HG02852 (cell line): ENCODE results near the gene CDK17.
"Not testable (repeated sequence)": the region's sequence is repeated elsewhere in the genome, so short reads cannot be mapped to it uniquely, and the experiment has no call there.

ENCODE experiments used
- ATAC-seq: cut with Tn5 transposase; IDR thresholded peaks from one replicate; pipeline ENCODE4 v1.9.1; 2021; ENCODE audit warnings: mild to moderate bottlenecking, moderate library complexity; ENCODE audit not compliant: unreplicated experiment

CDK17 gene

DNA sequence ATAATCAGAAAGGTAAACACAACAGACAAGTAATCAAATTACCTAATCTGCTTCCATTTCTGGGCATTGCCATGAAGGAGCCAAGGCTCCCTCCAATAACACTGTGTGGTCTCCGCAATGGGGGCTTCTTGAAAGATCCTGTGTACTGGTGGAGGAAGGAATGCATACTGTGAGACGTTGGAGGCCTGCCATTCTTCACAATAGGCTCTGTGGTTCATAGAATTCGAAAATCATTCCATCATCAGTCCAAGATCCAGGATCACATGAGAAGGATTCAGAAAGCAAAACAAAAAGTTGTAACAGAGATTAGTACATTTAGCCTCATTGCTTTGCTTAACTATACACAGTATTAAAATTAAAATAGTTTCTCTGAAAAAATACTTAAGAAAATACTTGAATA, 76.3 kb downstream of the CDK17 start:
- no peak for ATAC-seq

DNA sequence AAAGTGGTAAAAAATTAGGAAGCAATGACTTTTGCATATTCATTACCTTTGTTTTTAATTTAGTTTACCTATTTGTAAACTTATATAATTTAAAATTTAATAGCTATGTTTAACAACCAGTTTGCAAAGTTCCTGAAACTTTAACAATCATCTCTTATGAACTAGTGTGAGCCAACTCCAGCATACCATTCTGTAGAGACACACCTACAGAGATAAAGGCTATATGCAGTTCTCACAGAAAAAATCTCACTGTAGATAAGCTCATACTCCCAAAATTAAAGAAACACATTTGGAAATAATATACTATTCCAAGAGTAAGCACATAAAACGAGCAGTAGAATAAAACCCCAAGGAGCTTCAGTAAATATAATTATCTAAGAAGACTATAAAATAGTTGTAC, 77.5 kb downstream of the CDK17 start:
- ATAC-seq: no peak

DNA sequence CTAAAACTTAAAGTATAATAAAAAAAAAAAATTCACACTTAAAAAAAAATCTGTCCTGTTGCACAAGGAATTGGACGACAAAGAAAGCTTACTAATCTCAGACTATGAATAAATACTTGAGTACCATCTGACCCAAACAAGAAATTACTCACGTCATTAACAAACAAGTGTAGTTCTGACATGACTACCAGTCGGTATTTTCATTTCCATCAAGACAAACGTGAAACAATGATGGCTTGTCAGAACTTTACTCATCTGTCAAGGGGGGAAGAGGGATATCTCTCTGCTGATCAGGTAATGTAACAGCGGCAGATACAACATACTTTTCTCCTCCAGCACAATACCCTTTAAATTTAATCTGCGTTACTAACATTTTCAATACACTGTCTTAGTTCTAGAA, 78.3 kb downstream of the CDK17 start:
- ATAC-seq: no peak

DNA sequence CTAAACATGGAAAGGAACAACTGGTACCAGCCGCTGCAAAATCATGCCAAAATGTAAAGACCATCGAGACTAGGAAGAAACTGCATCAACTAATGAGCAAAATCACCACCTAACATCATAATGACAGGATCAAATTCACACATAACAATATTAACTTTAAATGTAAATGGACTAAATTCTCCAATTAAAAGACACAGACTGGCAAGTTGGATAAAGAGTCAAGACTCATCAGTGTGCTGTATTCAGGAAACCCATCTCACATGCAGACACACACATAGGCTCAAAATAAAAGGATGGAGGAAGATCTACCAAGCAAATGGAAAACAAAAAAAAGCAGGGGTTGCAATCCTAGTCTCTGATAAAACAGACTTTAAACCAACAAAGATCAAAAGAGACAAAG, 82.4 kb downstream of the CDK17 start:
- not testable (repeated sequence) for ATAC-seq

DNA sequence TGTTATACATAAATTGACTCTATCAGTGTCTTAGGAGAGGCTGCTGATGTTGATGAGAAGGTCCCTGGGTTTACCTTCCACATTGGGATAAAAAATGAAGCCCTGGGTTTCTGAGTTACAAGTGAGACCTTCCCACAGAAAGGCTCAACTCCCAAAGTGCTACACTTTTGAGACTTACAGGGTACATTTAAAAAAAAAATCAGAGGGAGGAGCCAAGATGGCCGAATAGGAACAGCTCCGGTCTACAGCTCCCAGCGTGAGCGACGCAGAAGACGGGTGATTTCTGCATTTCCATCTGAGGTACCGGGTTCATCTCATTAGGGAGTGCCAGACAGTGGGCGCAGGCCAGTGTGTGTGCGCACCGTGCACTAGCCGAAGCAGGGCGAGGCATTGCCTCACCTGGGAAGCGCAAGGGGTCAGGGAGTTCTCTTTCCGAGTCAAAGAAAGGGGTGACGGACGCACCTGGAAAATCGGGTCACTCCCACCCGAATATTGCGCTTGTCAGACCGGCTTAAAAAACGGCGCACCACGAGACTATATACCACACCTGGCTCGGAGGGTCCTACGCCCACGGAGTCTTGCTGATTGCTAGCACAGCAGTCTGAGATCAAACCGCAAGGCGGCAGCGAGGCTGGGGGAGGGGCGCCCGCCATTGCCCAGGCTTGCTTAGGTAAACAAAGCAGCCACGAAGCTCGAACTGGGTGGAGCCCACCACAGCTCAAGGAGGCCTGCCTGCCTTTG, 84.3 kb downstream of the CDK17 start:
- ATAC-seq: not testable (repeated sequence)

DNA sequence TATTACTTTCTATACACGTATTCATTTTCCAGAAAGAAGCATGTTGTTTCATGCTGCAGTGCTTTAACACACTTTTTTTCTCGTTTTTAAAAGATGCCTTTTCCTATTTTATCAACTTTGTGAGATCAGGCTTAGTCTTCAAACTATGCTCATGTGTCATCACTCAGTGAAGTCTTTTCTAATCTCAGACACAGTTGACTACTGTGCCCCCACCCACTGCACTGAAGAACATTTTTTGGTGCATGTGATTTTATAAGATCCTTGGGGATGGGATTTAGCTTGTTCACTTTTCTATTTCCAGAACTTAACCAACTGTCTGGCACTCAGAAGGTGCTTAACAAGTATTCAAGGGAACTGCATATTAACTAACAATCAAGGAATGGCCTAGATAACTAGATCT, 85.5 kb downstream of the CDK17 start:
- ATAC-seq: no peak

DNA sequence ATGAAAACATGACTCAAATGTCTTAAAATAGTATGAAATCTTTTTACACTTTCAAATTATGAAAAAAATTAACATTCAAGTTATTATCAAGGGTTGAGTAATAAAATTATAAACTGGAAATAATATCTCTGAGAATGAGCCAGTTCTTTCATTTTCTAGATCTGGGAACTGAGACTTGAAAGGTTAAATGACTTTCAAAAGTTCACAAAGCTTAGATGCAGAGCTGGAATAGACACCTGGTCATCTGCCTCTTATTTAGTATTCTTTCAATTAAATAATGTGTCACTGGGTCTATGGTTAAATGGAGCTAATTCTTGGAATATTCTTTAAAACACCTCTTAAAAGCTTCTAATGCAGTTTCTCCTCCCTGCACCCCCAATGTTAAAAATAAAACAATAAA, 86.6 kb downstream of the CDK17 start:
- ATAC-seq: no peak

DNA sequence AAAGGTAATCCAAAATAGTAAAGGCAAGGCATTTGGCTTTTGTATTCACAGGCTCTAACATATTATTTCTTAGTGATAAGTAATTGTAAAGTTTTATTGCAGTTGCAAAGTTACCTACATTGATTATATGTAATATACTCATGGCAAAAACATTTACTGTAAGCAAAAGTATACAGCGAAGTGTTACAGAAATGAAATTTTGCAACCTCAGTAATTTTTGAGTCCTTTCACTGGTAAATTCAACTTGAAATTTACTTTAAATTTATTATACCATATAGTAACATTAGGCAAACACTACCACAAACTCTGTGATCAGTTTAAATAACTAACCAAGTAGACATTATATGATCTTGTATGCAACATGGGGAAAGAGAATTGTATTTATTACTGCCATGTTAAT, 89.0 kb downstream of the CDK17 start:
- ATAC-seq: no peak

DNA sequence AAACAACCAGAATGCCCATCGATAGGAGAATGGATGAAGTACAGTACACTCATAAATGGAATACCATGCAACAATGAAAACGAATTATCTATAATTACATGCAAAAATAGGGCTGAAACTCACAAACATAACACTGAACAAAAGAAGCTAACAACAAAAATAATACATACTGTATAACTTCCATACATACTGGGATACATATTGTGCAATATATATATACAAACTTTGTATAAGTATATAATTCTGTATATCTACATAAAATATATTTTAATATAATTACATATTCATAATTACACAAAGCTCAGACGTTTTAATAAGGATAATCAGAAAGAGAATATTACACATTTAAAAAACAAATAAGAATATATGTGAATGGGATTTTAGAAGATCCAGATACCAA, 90.2 kb downstream of the CDK17 start:
- ATAC-seq: no peak

DNA sequence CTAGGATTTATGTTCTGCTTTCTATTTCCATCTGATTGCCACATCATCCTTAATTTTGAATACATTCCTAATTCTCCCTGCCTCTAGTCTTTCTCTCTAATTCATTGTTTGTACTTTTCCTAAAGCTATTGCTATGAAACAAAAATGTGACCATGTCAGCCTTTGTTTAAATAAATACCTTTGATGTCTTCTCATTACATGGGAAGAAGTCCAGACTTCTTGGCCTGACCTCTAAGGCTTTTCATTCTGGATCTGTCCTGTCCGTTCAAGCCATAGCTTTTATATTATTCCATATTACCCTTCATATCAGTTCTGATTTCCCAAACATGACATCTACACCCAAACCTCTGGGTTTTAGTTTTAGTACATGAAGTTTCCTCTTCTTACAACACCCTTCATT, 91.4 kb downstream of the CDK17 start:
- ATAC-seq: no peak

DNA sequence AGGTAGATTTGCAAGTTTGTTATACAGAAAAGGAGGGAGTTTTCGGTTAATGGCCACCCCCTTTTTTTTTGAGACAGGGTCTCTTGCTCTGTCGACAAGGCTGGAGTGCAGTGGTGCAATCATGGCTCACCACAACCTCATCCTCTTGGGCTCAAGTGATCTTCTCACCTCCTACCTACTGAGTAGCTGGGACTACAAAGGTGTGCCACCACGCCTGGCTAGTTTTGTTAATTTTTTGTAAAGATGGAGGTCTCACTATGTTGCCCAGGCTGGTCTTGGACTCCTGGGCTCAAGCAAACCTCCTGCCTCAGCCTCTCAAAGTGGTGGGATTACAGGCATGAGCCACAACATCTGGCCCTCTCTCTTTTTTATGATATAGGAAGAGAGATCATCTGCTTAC, 94.6 kb downstream of the CDK17 start:
- ATAC-seq: no peak

DNA sequence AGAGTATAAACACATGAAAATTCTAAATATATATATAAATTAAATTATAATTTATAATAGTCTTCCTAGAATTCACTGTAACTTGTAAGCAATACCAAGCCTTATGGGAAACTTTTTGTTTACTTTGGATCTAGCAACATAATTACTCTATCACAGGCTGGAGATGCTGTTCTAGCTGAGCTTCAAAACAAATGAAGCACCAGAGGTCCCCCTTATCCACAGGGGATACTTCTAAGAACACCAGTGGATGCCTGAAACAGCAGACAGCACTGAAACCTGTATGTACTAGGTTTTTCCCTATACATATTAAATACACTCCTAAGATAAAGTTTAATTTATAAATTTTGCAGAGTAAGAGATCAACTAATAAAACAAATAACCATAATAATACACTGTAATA, 96.6 kb downstream of the CDK17 start:
- no peak for ATAC-seq

DNA sequence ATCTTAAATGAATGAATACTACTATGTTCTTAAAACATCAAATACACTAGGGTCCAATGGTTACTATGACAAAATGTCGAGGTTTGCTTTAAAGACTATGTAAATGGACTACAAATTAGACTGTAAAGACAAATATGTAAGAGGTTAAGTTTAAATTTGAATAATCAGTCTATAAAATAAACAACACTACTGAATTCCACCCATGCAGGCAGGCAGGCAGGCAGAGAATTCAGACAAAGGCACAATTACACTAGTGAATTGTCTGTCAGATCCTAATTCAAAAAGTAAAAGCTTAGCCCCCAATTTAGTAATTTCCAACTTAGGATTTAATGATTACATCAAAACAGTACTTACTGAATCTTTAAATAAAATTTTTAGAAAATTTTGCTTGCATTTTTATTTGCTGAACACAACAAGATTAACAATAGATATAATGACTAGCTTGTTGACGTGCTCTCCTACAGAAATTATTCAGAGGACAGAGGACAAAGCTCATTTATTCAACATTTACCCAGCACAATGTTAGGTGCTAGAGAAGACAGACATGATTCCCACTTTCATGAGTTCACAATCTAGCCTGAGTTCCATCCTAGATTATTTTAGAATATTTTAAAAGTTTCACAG, 97.4 kb downstream of the CDK17 start:
- ATAC-seq: no peak

DNA sequence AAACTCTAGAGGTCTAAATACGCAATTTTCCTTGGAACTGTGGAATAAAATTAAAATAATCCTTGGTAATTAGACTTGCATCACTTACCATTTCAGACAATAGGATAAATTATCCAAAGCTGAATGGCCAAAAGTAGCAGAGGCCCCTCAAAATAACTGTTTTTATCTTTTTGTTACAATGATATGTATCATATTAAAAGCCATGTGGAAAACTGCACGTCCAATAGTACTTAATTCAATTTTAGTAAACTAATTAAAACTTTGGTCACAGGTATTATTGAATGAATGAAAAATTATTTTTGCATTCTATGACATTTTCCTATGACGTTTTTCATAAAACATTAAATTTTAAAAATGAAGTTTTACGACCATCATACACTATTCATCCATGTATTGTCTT, 98.5 kb downstream of the CDK17 start:
- no peak for ATAC-seq

DNA sequence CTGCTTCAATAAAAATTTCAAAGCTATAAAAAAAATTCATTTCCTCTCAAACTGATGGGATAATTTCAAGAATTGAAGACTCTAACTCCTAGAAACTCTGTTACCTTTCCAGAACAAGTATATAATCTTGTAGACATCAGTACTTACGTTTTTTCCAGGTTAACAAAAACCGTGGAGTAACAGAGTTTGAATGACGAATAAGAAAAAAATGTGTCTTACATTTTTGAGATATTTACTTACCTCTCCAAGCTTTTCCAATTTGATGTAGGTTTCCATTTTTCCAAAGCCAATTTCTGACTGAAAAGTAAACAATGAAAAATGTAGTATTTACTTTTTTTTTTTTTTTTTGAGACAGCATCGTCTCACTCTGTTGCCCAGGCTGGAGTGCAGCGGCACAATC, 100.2 kb downstream of the CDK17 start:
- ATAC-seq: no peak

DNA sequence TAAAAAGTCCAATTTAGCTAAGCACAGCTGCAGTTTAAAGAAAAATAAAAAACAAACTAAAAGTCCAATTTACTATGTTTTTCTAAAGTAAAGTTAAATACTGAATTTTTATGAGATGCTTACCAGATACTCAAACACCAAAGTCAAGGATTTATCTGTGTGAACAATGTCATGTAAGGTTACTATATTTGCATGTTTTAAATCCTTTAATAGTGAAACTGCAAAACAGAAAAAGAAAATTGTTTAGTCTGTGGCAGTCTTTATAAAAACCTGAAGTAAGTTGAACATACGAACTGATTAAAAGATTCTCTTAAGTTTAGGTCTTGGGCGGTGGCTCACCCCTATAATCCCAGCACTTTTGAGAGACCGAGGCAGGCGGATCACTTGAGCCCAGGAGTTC, 102.7 kb downstream of the CDK17 start:
- ATAC-seq: no peak

DNA sequence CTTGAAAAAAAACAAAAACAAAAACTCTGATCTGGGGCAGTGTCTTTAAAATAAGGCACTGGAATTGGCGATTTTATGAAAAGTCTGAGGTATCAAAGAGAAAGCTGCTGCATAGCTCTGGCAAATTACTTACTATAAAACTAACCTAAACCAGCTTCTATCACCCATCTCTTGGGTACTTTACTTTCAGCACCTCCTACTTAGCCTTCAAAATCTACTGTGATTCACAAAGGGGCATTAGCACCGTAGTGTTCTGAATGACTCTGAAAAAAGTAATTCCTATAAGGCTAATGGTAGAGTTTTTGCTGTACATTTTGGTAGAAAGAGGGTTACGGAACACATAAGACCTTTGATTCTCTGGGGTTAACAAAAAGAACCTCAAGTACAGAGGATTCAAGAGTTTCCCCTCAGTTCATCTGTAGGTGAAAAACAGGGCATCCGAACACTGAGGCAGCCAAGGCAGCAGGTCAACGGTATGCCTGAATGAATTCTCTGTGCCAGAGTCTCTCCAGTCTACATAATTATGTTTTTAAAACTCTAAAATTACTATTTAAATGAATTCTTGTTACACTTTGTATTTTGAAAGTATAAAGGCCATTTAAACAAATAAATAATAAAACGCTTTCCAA, 104.6 kb downstream of the CDK17 start:
- ATAC-seq: no peak

DNA sequence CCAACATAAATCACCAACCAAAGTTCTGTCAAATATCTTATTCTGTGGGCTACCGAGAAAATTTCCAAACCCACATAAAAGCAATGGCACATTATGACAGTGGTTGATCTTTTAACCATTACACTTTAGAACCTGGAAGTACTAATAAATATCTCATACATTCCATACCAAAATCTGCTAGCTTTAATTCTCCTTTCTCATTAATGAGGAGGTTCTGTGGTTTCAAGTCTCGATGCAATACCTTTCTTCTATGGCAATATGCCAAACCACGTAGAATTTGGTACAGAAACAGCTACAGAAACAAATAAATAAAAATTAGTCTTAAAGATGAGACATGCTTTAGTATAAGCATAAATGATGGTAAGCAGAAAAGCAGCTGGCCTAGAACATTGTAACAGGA, 105.4 kb downstream of the CDK17 start:
- ATAC-seq: no peak

DNA sequence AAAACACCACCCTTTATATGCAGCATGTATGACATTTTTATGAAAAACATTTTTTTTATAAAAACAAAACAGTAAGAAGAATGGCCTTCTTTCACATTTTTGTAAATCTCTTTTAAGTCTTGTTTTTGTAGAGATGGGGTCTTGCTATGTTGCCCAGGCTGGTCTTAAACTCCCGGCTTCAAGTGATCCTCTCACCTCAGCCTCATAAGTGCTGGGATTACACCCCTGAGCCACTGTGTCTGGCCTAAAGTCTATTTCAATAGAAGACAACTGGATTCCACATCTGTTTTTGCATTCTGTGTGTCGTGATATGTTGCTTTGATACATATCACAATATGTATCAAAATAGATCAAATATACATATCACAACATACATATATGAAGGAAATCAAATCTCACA, 107.1 kb downstream of the CDK17 start:
- ATAC-seq: no peak

DNA sequence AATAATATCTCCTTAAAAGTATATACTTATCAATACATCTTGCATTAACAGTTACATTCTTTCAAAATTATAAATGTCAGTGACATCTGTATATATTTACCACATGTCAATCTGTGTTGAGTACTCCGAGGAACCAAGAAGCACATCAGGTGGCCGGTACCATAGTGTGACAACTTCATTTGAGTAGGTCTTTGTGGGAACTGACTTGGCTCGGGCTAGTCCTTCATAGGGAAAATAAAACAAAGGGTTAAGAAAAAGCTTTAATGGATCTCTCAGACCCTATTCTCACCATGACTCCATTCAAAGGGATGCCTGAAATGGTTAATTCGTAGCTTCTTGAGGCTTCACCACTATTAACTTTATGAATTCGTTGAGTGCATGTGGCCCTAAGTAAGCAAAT, 111.2 kb downstream of the CDK17 start:
- no peak for ATAC-seq

DNA sequence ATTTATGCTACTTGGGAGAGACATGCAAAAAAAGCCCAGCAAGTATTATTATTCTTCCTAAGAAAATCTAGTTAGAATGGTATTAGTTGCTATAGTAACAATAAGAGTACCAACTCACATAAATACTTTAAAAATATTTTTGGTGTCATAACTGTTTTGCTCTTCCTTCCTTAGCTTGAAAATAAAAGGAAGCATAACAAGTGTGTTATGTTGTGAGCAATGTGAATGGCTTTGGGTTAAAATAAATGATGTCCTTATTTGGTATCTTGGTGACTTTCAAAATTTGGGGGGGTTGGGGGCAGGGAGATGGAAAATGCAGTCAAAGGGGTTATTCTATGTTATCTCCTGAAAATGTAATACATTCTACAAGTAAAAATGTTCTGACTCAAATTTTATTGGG, 115.1 kb downstream of the CDK17 start:
- no peak for ATAC-seq

DNA sequence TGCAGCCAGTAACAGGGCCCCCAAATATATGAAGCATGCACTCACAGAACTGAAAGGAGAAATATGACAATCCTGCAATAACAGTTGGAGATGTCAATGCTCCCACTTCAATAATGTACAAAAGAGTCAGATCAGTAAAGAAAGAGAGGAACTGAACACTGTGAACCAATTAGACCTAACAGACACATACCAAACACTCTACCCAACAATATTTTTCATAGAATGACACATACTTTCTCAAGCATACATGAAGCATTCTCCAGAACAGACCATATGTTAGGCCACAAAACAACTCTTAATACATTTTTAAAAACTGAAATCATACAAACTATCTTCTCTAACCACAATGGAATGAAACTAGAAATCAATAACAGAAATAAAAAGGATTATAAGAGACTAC, 125.9 kb downstream of the CDK17 start:
- ATAC-seq: peak; percentile 65
